ENCODE results near the gene FAM83F. TPM values are rescaled to one million over a fixed set of nuclear protein-coding genes. Genes with fewer than 3 reads are reported as not detected.

The FAM83F gene
- total RNA-seq, 3 donors from 2014 or later, result 15.8 to 48.0 (median 35.0) TPM

DNA sequence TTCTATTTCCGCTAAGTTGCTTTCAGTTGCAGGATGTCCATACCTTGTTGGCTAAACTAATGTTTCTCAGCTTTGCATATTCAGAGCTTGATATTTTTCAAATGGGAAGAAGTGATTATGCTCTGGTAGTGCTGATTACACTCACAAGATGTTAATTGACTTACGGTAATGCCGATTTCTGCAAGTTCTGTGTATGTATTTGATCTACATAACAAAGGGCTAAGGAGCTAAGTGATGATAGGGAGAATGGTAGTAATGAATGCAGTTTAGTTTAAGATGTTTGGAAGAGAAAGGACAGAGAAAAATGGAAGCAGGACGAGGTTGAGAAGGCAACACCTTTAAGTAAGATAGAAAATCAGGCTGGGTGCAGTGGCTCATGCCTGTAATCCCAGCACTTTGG is 61.4 kb downstream of the FAM83F start:
- no peaks in the 10 kb centered on the region for H3K9me3 ChIP-seq
- ATAC-seq (no peak), DNase-seq (no peak)
- TF ChIP-seq, protein P1, sequence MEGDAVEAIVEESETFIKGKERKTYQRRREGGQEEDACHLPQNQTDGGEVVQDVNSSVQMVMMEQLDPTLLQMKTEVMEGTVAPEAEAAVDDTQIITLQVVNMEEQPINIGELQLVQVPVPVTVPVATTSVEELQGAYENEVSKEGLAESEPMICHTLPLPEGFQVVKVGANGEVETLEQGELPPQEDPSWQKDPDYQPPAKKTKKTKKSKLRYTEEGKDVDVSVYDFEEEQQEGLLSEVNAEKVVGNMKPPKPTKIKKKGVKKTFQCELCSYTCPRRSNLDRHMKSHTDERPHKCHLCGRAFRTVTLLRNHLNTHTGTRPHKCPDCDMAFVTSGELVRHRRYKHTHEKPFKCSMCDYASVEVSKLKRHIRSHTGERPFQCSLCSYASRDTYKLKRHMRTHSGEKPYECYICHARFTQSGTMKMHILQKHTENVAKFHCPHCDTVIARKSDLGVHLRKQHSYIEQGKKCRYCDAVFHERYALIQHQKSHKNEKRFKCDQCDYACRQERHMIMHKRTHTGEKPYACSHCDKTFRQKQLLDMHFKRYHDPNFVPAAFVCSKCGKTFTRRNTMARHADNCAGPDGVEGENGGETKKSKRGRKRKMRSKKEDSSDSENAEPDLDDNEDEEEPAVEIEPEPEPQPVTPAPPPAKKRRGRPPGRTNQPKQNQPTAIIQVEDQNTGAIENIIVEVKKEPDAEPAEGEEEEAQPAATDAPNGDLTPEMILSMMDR (IDR thresholded peaks at IDR 0.05), result no peak
- intact Hi-C loops (cut with DNase I, micrococcal nuclease), result no loop called here
- no peak overlapping the region for H3K4me3 ChIP-seq
- peaks cover 11% of the 10 kb centered on the region for H3K4me1 ChIP-seq (ENCODE audit: low read depth)
- H3K36me3 ChIP-seq (ENCODE audit: low read depth), result no peaks in the 10 kb centered on the region

DNA sequence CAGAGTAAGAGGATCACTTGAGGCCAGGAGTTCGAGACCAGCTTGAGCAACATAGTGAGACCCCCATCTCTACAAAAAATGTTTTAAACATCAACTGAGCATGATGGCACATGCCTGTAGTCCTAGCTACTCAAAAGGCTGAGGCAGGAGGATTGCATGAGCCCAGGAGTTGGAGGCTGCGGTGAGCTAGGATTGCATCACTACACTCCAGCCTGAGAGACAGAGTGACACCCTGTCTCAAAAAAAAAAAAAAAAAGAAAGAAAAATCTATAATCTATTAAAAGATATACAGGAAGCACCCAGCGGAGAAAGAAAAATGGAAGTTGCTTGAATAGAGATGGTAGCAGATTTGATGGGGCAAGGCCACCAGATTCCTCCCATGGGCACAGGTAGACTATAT is 61.8 kb downstream of the FAM83F start:
- Histone ChIP-seq H3K4me3 (no peak overlapping the region), H3K4me1 (ENCODE audit: low read depth) (peaks cover 11% of the 10 kb centered on the region), H3K36me3 (ENCODE audit: low read depth) (no peaks in the 10 kb centered on the region), H3K9me3 (no peaks in the 10 kb centered on the region)
- TF ChIP-seq, protein P1 (IDR thresholded peaks at IDR 0.05), result no peak
- ATAC-seq (no peak), DNase-seq (no peak)
- intact Hi-C loops (cut with DNase I, micrococcal nuclease), result no loop called here

DNA sequence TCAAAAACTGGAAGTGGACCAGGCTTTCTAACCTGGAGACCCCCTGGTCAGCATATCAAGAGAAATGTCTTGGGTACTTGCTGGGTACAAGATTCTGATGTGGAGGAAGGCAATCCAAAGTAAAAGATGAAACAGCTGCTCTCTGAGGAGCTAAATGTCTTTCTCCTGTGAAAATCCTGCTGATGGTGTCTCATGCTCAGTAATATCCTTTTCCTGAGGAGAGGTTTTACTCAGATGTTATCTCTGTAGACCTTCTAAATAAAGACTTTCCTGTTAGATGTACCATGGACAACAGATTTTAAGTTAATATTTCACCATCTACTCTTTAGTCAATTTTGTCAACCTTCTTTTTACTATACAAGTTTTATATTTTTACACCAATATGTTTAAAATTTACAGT is 62.9 kb downstream of the FAM83F start:
- Histone ChIP-seq H3K4me1 (ENCODE audit: low read depth) (peaks cover 11% of the 10 kb centered on the region), H3K9me3 (no peaks in the 10 kb centered on the region), H3K4me3 (no peak overlapping the region), H3K36me3 (ENCODE audit: low read depth) (no peaks in the 10 kb centered on the region)
- no peak for ATAC-seq
- TF ChIP-seq, protein P1 (IDR thresholded peaks at IDR 0.05), result no peak
- intact Hi-C loops (cut with DNase I, micrococcal nuclease), result no loop called here
- DNase-seq, result no peak

DNA sequence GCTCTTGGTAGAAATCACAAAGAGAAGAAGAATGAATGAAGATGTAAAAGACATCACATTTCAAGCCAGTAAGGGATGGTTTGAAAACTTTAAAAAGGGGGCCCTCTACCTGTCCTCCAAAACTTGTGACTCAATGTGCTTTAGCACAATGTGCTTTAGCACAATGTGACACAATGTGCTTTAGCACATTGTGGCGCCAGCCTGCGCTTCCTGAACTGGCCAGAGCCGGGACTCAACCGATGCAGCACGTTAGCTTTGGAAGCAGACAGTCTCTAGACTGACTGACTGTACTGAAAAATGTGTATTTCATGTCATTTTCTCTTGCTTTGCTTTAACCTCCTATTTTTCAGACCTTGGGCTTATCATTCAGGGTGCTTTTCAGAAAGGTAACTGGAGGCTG is 63.5 kb downstream of the FAM83F start:
- TF ChIP-seq, protein P1 (IDR thresholded peaks at IDR 0.05), result no peak
- H3K4me3 ChIP-seq, result no peak overlapping the region
- intact Hi-C loops (cut with DNase I, micrococcal nuclease), result no loop called here
- H3K9me3 ChIP-seq, result no peaks in the 10 kb centered on the region
- ATAC-seq (no peak), DNase-seq (no peak)
- peaks cover 11% of the 10 kb centered on the region for H3K4me1 ChIP-seq (ENCODE audit: low read depth)
- no peaks in the 10 kb centered on the region for H3K36me3 ChIP-seq (ENCODE audit: low read depth)

DNA sequence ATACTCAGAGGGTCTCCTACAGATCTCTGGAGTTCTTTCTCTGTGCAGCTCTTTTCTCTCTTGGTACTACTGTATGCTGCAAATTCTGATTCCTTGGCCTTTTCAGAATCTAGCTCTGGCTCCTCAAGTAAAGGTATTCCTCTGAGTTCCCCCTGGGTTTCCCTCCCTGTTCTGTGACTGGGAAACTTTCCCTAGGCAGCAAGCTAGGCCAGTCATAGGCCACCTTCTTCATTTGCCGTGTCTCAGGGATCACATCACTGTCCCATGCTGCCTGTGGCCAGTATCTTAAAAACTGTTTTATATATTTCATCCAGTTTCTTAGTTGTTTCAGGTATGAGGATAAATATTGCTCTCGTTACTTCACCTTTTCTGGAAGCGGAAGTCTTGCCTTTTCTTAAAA is 71.2 kb downstream of the FAM83F start:
- Histone ChIP-seq H3K4me1 (ENCODE audit: low read depth) (peaks cover 5% of the 10 kb centered on the region), H3K36me3 (ENCODE audit: low read depth) (no peaks in the 10 kb centered on the region), H3K4me3 (no peak overlapping the region), H3K9me3 (no peaks in the 10 kb centered on the region)
- DNase-seq (no peak), ATAC-seq (no peak)
- intact Hi-C loops (cut with DNase I, micrococcal nuclease), result no loop called here
- TF ChIP-seq, protein P1 (IDR thresholded peaks at IDR 0.05), result no peak

DNA sequence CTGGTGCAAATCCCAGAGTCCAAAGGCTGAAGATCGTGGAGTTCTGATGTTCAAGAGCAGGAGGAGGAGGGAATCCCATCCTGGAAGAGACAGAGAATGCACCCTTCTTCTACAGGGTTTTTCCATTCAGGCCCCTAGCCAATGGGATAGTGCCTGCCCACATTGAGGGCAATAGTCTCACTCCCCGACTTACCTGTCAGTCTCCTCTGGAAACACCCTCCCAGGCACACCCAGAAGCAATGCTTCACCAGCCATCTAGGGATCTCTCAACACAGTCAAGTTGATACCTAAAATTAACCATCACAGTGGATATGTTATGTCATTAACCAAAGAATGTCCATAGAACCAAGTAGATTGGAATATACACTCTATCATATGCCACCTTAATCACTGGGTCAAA is 72.9 kb downstream of the FAM83F start:
- intact Hi-C loops (cut with DNase I, micrococcal nuclease), result no loop called here
- DNase-seq (no peak), ATAC-seq (no peak)
- TF ChIP-seq, protein P1 (IDR thresholded peaks at IDR 0.05), result no peak
- Histone ChIP-seq H3K36me3 (ENCODE audit: low read depth) (no peaks in the 10 kb centered on the region), H3K9me3 (no peaks in the 10 kb centered on the region), H3K4me1 (ENCODE audit: low read depth) (peaks cover 5% of the 10 kb centered on the region), H3K4me3 (no peak overlapping the region)

Data from mucosa of descending colon (tissue), 3 donors.